Measurements from ENCODE around the gene ACOX2. TPM values are rescaled to one million over a fixed set of nuclear protein-coding genes. Genes with fewer than 3 reads are reported as not detected.

ACOX2 gene
- total RNA-seq, 2 donors from 2014 or later, result 19.7 to 42.5 TPM

- Histone ChIP-seq H3K36me3 (no peaks in the 10 kb centered on the region), H3K27me3 (replicated peaks; ENCODE audit: insufficient read depth) (no peaks in the 10 kb centered on the region), H3K9me3 (no peaks in the 10 kb centered on the region), H3K27ac (no peak overlapping the region), H3K4me3 (no peak overlapping the region), H3K4me1 (replicated peaks) (no peaks in the 10 kb centered on the region)
- 94% methylated on average over 2 of the region's 2 CpGs for WGBS
- TF ChIP-seq POLR2AphosphoS5 (IDR thresholded peaks at IDR 0.05), result no peak
- TF ChIP-seq POLR2A (IDR thresholded peaks at IDR 0.05), result no peak
- no peak for TF ChIP-seq CTCF (IDR thresholded peaks at IDR 0.05)
- DNase-seq (ENCODE audit: low spot score), result no peak
- intact Hi-C loops (cut with DNase I), result no loop called here
Measured at GRCh38 chr3:58555203-58555602, 18.2 kb upstream of the ACOX2 start.

GRCh38 chr3:58553003-58553402 is 16.0 kb upstream of the ACOX2 start:
- no peaks in the 10 kb centered on the region for H3K27me3 ChIP-seq (replicated peaks; ENCODE audit: insufficient read depth)
- intact Hi-C loops (cut with DNase I), result no loop called here
- no peaks in the 10 kb centered on the region for H3K9me3 ChIP-seq
- no peaks in the 10 kb centered on the region for H3K36me3 ChIP-seq
- H3K27ac ChIP-seq, result no peak overlapping the region
- H3K4me3 ChIP-seq, result no peak overlapping the region
- no peaks in the 10 kb centered on the region for H3K4me1 ChIP-seq (replicated peaks)
- 95% methylated on average over 1 of the region's 1 CpG for WGBS
- TF ChIP-seq POLR2AphosphoS5 (IDR thresholded peaks at IDR 0.05), result no peak
- TF ChIP-seq CTCF (IDR thresholded peaks at IDR 0.05), result no peak
- no peak for TF ChIP-seq POLR2A (IDR thresholded peaks at IDR 0.05)
- no peak for DNase-seq (ENCODE audit: low spot score)

GRCh38 chr3:58551636-58552180 is 14.7 kb upstream of the ACOX2 start:
- no peaks in the 10 kb centered on the region for H3K9me3 ChIP-seq
- H3K27ac ChIP-seq, result no peak overlapping the region
- no peaks in the 10 kb centered on the region for H3K4me1 ChIP-seq (replicated peaks)
- TF ChIP-seq CTCF (IDR thresholded peaks at IDR 0.05), result no peak
- no peak for TF ChIP-seq POLR2A (IDR thresholded peaks at IDR 0.05)
- TF ChIP-seq POLR2AphosphoS5 (IDR thresholded peaks at IDR 0.05), result no peak
- intact Hi-C loops (cut with DNase I), result no loop called here
- H3K27me3 ChIP-seq (replicated peaks; ENCODE audit: insufficient read depth), result no peaks in the 10 kb centered on the region
- no peak for DNase-seq (ENCODE audit: low spot score)
- 89% methylated on average over 4 of the region's 4 CpGs for WGBS
- H3K36me3 ChIP-seq, result no peaks in the 10 kb centered on the region
- no peak overlapping the region for H3K4me3 ChIP-seq

GRCh38 chr3:58544541-58544940 is 7.6 kb upstream of the ACOX2 start:
- no peaks in the 10 kb centered on the region for H3K9me3 ChIP-seq
- H3K4me1 ChIP-seq (replicated peaks), result no peaks in the 10 kb centered on the region
- H3K27me3 ChIP-seq (replicated peaks; ENCODE audit: insufficient read depth), result no peaks in the 10 kb centered on the region
- H3K36me3 ChIP-seq, result no peaks in the 10 kb centered on the region
- H3K4me3 ChIP-seq, result no peak overlapping the region
- no peak for DNase-seq (ENCODE audit: low spot score)
- no peak overlapping the region for H3K27ac ChIP-seq
- WGBS, result 69% methylated on average over 3 of the region's 3 CpGs
- intact Hi-C loops (cut with DNase I), result no loop called here
- TF ChIP-seq POLR2A (IDR thresholded peaks at IDR 0.05) (no peak), POLR2AphosphoS5 (IDR thresholded peaks at IDR 0.05) (no peak), CTCF (IDR thresholded peaks at IDR 0.05) (no peak)

- Histone ChIP-seq H3K27ac (no peak overlapping the region), H3K9me3 (no peaks in the 10 kb centered on the region), H3K27me3 (replicated peaks; ENCODE audit: insufficient read depth) (no peaks in the 10 kb centered on the region), H3K4me3 (no peak overlapping the region), H3K36me3 (no peaks in the 10 kb centered on the region), H3K4me1 (replicated peaks) (no peaks in the 10 kb centered on the region)
- DNase-seq (ENCODE audit: low spot score), result no peak
- intact Hi-C loops (cut with DNase I), result no loop called here
- no peak for TF ChIP-seq CTCF (IDR thresholded peaks at IDR 0.05)
- no peak for TF ChIP-seq POLR2AphosphoS5 (IDR thresholded peaks at IDR 0.05)
- no peak for TF ChIP-seq POLR2A (IDR thresholded peaks at IDR 0.05)
- 88% methylated on average over 8 of the region's 8 CpGs for WGBS
Measured at GRCh38 chr3:58540176-58540858, 3.3 kb upstream of the ACOX2 start.

Data from prostate gland (tissue), 2 donors.